Measurements from ENCODE around the gene GASK1A. TPM values are rescaled to one million over a fixed set of nuclear protein-coding genes. Genes with fewer than 3 reads are reported as not detected.

Gene GASK1A
- total and polyA plus RNA-seq, 2 of the 4 experiments (the other 2 are of a cell fraction), result 0.18 to 0.19 TPM

- POLR2A ChIA-PET (ENCODE audit: unreplicated experiment), result no interaction called here
- intact Hi-C loops (cut with micrococcal nuclease) (no loop called here), in situ Hi-C loops (cut with MboI; ENCODE audit: low sequenced_read_pairs) (no loop called here), dilution Hi-C loops (cut with HindIII; ENCODE audit: low sequenced_read_pairs, unreplicated experiment) (no loop called here)
- H4K91ac ChIP-seq (ENCODE audit: insufficient read depth, low read depth, low read length), result no peak overlapping the region
- H3K56ac ChIP-seq (ENCODE audit: extremely low read depth, insufficient read depth, low read length), result no peak overlapping the region
- no peak overlapping the region for H4K8ac ChIP-seq (ENCODE audit: low read depth in 2 of 2, low read length in 2 of 2)
- no peaks in the 10 kb centered on the region for H3K9me3 ChIP-seq (ENCODE audit: control insufficient read depth, insufficient read depth, low read length)
- no TSS peak for BruUV-seq (replicated peaks)
- no peak overlapping the region for H2BK15ac ChIP-seq (ENCODE audit: low read depth, low read length)
- no peak overlapping the region for H3K14ac ChIP-seq (replicated peaks; ENCODE audit: low read depth, low read length)
- H2BK120ac ChIP-seq (ENCODE audit: low read depth, low read length), result no peak overlapping the region
- H4K20me1 ChIP-seq (ENCODE audit: insufficient read depth, low read length), result no peaks in the 10 kb centered on the region
- H2AFZ ChIP-seq (replicated peaks; ENCODE audit: low read length, poor library complexity), result no peak overlapping the region
- H4K5ac ChIP-seq (ENCODE audit: low read depth, low read length), result no peak overlapping the region
- no peak overlapping the region for H2AK5ac ChIP-seq (ENCODE audit: low read depth, low read length)
- no peak for TF ChIP-seq CTCF (conservative IDR thresholded peaks at IDR 0.05; ENCODE audit: low read depth, low read length)
- no peak for TF ChIP-seq CHD1 (IDR thresholded peaks at IDR 0.05; ENCODE audit: low read depth, low read length)
- DNase-seq, result no peak
- H3K23ac ChIP-seq (ENCODE audit: low read depth, low read length), result no peak overlapping the region
- H3K9me1 ChIP-seq (ENCODE audit: insufficient read depth, low read length), result no peaks in the 10 kb centered on the region
- no peak overlapping the region for H2BK5ac ChIP-seq (ENCODE audit: low read depth, low read length, poor library complexity, severe bottlenecking)
- no peak overlapping the region for H3K18ac ChIP-seq (ENCODE audit: low read depth, low read length)
- no peak overlapping the region for H3K27ac ChIP-seq (ENCODE audit: insufficient read depth, low read length)
- H3K9ac ChIP-seq (ENCODE audit: low read depth, low read length), result no peak overlapping the region
- no peak for ATAC-seq (ENCODE audit: low read depth)
- CTCF ChIA-PET, result no interaction called here
- H3K4me1 ChIP-seq (ENCODE audit: control insufficient read depth, insufficient read depth, low read length), result no peaks in the 10 kb centered on the region
- 77% methylated on average over 6 of the region's 15 CpGs; no CpG with 5 or more reads in 1 of the 2 experiments for WGBS, 2 experiments (ENCODE audit: extremely low coverage in 2 of 2, insufficient read length in 1 of 2)
- H3K4ac ChIP-seq (ENCODE audit: low read depth, low read length), result no peak overlapping the region
- no peaks in the 10 kb centered on the region for H3K79me1 ChIP-seq (ENCODE audit: low read depth in 1 of 2, low read length in 2 of 2)
- H3K4me3 ChIP-seq (ENCODE audit: insufficient read depth, low read depth, low read length), result no peak overlapping the region
- H3K36me3 ChIP-seq (ENCODE audit: control insufficient read depth, insufficient read depth, low read length), result no peaks in the 10 kb centered on the region
- no peak overlapping the region for H2BK20ac ChIP-seq (ENCODE audit: low read depth, low read length)
- H3K27me3 ChIP-seq (ENCODE audit: control insufficient read depth, insufficient read depth, low read length), result peaks cover 2% of the 10 kb centered on the region; the same call in 1 of the 2 replicates
- H3K4me2 ChIP-seq (ENCODE audit: low read depth, low read length), result no peak overlapping the region
- no peak overlapping the region for H2AK9ac ChIP-seq (replicated peaks; ENCODE audit: low read depth, low read length, poor library complexity)
Observed at GRCh38 chr3:43030162-43030935, 51.2 kb downstream of the GASK1A start.

Measured in IMR-90 (cell line).